Mammary epithelial cell (primary cell): ENCODE data around the gene TCP11L2.

Experiments used
- EZH2 ChIP-seq: IDR thresholded peaks from 2 replicates; pipeline ENCODE4 v1.6.1; 2012; ENCODE audit warnings: low read length, inconsistent platforms, borderline replicate concordance
- TF ChIP-seq, protein P1 (sequence below), 2 donors: IDR thresholded peaks in 1 of 2; conservative IDR thresholded peaks in 1 of 2; 2 replicates each; pipeline ENCODE4 v1.5.1; 2011 to 2012; ENCODE audit warnings: inconsistent platforms in 2 of 2, low read length in 2 of 2, mild to moderate bottlenecking in 2 of 2, control low read depth in 1 of 2, low read depth in 1 of 2; ENCODE audit not compliant: insufficient read depth in 1 of 2; ENCODE audit errors: extremely low read depth in 1 of 2

DNA sequence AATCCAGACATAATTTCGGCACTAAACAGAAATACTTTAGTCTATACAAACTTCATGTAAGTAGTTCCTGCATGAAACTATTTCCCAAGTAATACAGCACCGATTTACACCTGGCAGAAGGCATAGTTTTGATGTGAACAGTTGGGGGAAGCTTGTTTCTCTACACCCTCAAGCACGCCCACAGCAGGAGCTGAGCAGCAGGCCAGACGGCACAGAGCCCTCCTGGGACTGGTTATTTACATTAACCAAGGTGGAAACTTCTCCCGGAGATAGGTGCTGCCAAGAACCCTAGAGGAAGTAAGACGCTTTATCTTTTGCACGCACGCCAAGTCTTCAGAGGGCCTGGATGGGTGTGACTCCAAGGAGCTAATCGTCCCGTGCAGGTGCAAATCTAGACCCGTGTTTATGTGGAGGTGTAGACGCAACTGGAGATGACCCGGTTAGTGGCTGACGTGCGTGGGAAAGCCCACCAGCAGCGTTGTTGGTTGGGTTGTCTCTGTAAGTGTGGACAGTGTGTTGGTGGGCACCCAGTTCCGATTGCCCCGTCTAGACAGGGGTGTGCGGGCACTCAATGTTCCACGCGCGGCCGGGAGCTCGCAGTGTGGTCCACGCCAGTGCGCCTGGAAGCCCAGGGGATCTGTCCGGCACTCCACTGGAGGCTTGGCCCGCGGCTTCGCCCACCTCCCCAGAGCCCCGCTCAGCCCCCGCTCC lies 767 bp upstream of the TCP11L2 start:
- TF ChIP-seq, protein P1, sequence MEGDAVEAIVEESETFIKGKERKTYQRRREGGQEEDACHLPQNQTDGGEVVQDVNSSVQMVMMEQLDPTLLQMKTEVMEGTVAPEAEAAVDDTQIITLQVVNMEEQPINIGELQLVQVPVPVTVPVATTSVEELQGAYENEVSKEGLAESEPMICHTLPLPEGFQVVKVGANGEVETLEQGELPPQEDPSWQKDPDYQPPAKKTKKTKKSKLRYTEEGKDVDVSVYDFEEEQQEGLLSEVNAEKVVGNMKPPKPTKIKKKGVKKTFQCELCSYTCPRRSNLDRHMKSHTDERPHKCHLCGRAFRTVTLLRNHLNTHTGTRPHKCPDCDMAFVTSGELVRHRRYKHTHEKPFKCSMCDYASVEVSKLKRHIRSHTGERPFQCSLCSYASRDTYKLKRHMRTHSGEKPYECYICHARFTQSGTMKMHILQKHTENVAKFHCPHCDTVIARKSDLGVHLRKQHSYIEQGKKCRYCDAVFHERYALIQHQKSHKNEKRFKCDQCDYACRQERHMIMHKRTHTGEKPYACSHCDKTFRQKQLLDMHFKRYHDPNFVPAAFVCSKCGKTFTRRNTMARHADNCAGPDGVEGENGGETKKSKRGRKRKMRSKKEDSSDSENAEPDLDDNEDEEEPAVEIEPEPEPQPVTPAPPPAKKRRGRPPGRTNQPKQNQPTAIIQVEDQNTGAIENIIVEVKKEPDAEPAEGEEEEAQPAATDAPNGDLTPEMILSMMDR (conservative IDR thresholded peaks at IDR 0.05 in 1 of 2, IDR thresholded peaks at IDR 0.05 in 1 of 2; ENCODE audit: extremely low read depth in 1 of 2, insufficient read depth in 1 of 2, low read depth in 1 of 2, low read length in 2 of 2) = peak in 1 of 2 donors; percentile 6
- TF ChIP-seq EZH2 = no peak
